Small intestine (tissue), 7 donors: Measurements from ENCODE around the gene PRKAA1. TPM values are rescaled to one million over a fixed set of nuclear protein-coding genes. Genes with fewer than 3 reads are reported as not detected.
A peak's percentile ranks its signal among the peaks of the same experiment; 100 is the strongest.
"Not testable (repeated sequence)": the region's sequence is repeated elsewhere in the genome, so short reads cannot be mapped to it uniquely, and the experiment has no call there.

ENCODE experiments used
- DNase-seq, 2 donors: peaks; one replicate each; pipeline versions ENCODE4 v3.0.0 to v3.0.0-alpha.2; 2013
- FAIRE-seq: peaks from 2 replicates; lab custom pipeline; 2012; peaks lifted over from hg19 to GRCh38; lab: Jason Lieb, UNC
- H3K27ac ChIP-seq, 3 donors: one replicate each; pipeline ENCODE4 v1.5.1; 2013; ENCODE audit warnings: low read length in 2 of 3, mild to moderate bottlenecking in 2 of 3, control low read depth in 1 of 3, inconsistent platforms in 1 of 3, low read depth in 1 of 3, moderate library complexity in 1 of 3
- H3K27me3 ChIP-seq, 3 donors: one replicate each; pipeline ENCODE4 v1.6.1; 2013; ENCODE audit warnings: low read length in 3 of 3, inconsistent platforms in 1 of 3; ENCODE audit not compliant: control insufficient read depth in 3 of 3, insufficient read depth in 3 of 3
- H3K36me3 ChIP-seq, 3 donors: one replicate each; pipeline ENCODE4 v1.6.1; 2013; ENCODE audit warnings: low read length in 3 of 3, inconsistent platforms in 1 of 3, low read depth in 1 of 3, mild to moderate bottlenecking in 1 of 3, moderate library complexity in 1 of 3; ENCODE audit not compliant: control insufficient read depth in 3 of 3, insufficient read depth in 2 of 3
- H3K4me1 ChIP-seq, 3 donors: one replicate each; pipeline ENCODE4 v1.6.1; 2013; ENCODE audit warnings: low read length in 2 of 3, inconsistent platforms in 1 of 3, low read depth in 1 of 3, mild to moderate bottlenecking in 1 of 3, moderate library complexity in 1 of 3; ENCODE audit not compliant: control insufficient read depth in 3 of 3, insufficient read depth in 2 of 3
- H3K4me3 ChIP-seq, 3 donors: one replicate each; pipeline ENCODE4 v1.5.1; 2013; ENCODE audit warnings: low read length in 3 of 3, control low read depth in 1 of 3, inconsistent platforms in 1 of 3, low read depth in 1 of 3, mild to moderate bottlenecking in 1 of 3, moderate library complexity in 1 of 3
- H3K9me3 ChIP-seq, 2 donors: one replicate each; pipeline ENCODE4 v1.6.1; 2013; ENCODE audit warnings: low read depth in 1 of 2, low read length in 1 of 2; ENCODE audit not compliant: control insufficient read depth in 2 of 2, insufficient read depth in 1 of 2
- WGBS, 3 donors: extraction: QIAGEN DNeasy Blood & Tissue Kit; methylation state at CpG; one replicate each; pipeline ENCODE4 v1.1.7; 2013; 5-methylcytosine and 5-hydroxymethylcytosine counted together
- polyA plus RNA-seq, 4 donors: library from polyadenylated mRNA; stranded (reverse) in 3 of 4; unstranded in 1 of 4; fragments of 200-250 nt in 3 of 4; fragments of 120-200 nt in 1 of 4; gene quantifications; one replicate each; pipeline versions ENCODE4 v1.2.1 to v1.2.3, GENCODE V29; 2013
- donor health status: healthy with polysubstance abuse.
- donor health status: control.
- donor health status: control.
- donor health status: Bipolar disorder and iron deficiency.
- donor health status: healthy.

Gene PRKAA1
- polyA plus RNA-seq, 4 donors, result 22.7 to 71.7 (median 30.4) TPM

DNA sequence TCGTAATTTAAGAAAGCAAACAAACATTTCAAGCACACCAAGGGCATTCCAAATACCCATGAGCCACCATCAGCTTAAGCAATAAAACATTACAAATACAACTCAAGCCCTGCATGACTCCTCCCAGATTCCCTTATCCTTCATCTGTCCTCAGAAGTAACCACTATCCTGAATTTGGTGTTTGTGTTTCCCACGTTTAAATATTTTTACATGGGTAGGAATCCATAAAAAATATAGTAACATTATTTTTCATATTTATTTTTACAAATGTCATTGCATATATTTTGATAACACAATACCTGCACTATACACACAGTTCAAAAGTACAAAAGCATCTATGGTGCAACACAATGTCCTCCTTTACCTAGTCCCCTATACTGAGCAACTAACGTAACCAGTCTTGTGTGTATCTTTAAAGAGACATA, 6.4 kb downstream of the PRKAA1 start:
- H3K4me3 ChIP-seq, result no peak overlapping the region
- FAIRE-seq, result no peak
- H3K36me3 ChIP-seq, result peaks cover 0 to 10% (median 0%) of the 10 kb centered on the region in 3 donors
- H3K27me3 ChIP-seq, result no peaks in the 10 kb centered on the region
- peak; percentile 68 to 71 for DNase-seq
- WGBS, 3 donors, result 13 to 54% (median 30%) methylated on average over 3 of the region's 3 CpGs
- peaks cover 3 to 10% (median 9%) of the 10 kb centered on the region in 3 donors for H3K4me1 ChIP-seq
- H3K27ac ChIP-seq, result peak overlapping the region in 1 of 3 donors; percentile 24
- H3K9me3 ChIP-seq, result peaks cover 0 to 3% of the 10 kb centered on the region in 2 donors

DNA sequence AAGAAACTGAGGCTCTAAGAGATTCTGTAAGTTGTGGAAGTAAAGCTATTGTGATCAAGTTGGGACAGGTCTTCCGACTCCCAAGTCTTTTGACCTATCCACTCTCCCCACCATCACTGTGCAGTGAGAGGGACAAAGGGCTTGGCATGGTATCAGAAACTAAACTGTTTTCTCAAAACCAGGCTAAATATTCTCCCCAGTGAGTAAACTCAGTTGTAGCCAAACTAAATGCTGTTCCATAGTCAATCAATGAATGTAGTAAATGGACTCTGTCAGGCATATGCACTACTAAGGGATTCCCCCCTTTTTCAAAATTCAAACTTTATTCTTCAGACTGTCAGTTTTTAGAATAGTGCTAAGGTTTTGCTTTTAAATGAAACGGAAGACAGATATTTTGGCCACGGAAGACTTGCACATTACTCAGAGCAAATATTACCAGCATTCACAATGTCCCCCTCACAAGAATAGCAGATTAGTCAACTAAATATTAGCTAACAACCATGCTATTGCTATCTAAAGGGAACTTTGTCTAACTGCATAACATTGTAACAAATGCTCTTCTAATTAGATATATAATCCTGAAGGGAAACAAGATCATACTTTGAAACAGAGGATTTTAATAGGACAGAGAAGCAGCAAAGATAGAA, 7.1 kb downstream of the PRKAA1 start:
- WGBS, 3 donors, result 43 to 58% (median 50%) methylated on average over 3 of the region's 3 CpGs
- no peaks in the 10 kb centered on the region for H3K27me3 ChIP-seq
- no peak for DNase-seq
- H3K36me3 ChIP-seq, result peaks cover 0 to 10% (median 0%) of the 10 kb centered on the region in 3 donors
- H3K9me3 ChIP-seq, result peaks cover 0 to 7% of the 10 kb centered on the region in 2 donors
- H3K4me3 ChIP-seq, result no peak overlapping the region
- H3K27ac ChIP-seq, result peak overlapping the region in 1 of 3 donors; percentile 24
- H3K4me1 ChIP-seq, result peaks cover 3 to 7% (median 5%) of the 10 kb centered on the region in 3 donors
- FAIRE-seq, result no peak

DNA sequence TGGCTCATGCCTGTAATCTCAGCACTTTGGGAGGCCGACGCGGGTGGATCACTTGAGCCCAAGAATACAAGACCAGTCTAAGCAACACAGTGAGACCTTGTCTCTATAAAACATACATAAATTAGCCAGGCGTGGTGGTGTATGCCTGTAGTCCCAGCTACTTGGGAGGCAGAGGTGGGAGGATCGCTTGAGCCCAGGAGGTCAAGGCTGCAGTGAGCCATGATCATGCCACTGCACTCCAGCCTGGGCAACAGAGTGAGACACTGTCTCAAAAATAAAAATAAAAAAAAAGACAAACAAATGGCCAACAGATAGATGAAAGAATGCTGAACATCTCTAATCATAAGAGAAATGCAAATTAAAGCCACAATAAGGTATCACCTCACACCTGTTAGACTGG, 9.2 kb downstream of the PRKAA1 start:
- not testable (repeated sequence) for H3K27ac ChIP-seq, H3K4me3 ChIP-seq, FAIRE-seq, H3K36me3 ChIP-seq, H3K9me3 ChIP-seq, H3K27me3 ChIP-seq, DNase-seq
- H3K4me1 ChIP-seq, result peaks cover 2 to 12% (median 5%) of the 10 kb centered on the region in 3 donors
- 95 to 97% (median 97%) methylated on average over 5 of the region's 5 CpGs for WGBS, 3 donors

DNA sequence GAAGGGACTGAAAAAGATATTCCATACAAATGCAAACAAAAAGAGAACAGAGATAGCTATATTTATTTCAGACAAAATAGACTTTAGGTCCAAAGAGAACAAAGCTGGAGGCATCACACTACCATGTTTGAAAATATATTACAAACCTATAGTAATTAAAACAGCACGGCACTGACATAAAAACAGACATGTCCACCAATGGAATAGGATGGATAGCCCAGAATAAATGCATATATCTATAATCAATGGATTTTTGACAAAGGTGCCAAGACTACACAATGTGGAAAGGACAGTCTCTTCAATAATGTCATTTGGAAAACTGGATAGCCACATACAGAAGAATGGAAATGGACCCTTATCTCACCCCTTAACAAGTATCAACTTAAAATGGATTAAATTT, 10.2 kb downstream of the PRKAA1 start:
- WGBS, 3 donors, result 91 to 100% (median 100%) methylated on average over 1 of the region's 1 CpG
- no peak overlapping the region for H3K4me3 ChIP-seq
- H3K36me3 ChIP-seq, result peaks cover 0 to 7% (median 0%) of the 10 kb centered on the region in 3 donors
- peaks cover 0 to 7% of the 10 kb centered on the region in 2 donors for H3K9me3 ChIP-seq
- H3K4me1 ChIP-seq, result peaks cover 2 to 15% (median 5%) of the 10 kb centered on the region in 3 donors
- no peak overlapping the region for H3K27ac ChIP-seq
- DNase-seq (no peak), FAIRE-seq (no peak)
- H3K27me3 ChIP-seq, result no peaks in the 10 kb centered on the region

DNA sequence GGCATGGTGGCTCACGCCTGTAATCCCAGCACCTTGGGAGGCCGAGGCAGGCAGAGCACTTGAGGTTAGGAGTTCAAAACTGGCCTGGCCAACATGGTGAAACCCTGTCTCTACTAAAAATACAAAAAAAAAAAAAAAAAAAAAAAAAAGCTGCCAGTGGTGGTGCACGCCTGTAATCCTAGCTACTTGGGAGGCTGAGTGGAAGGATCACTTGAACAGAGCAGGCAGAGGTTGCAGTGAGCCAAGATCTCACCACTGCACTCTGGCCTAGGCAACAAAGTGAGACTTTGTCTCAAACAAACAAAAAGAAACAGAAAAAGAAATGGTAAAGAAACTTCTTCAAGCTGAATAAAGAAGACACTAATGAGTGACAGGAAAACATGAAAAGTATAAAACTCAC, 11.5 kb downstream of the PRKAA1 start:
- H3K4me1 ChIP-seq, result peaks cover 2 to 18% (median 8%) of the 10 kb centered on the region in 3 donors
- WGBS, 3 donors, result 98 to 100% (median 100%) methylated on average over 3 of the region's 3 CpGs

DNA sequence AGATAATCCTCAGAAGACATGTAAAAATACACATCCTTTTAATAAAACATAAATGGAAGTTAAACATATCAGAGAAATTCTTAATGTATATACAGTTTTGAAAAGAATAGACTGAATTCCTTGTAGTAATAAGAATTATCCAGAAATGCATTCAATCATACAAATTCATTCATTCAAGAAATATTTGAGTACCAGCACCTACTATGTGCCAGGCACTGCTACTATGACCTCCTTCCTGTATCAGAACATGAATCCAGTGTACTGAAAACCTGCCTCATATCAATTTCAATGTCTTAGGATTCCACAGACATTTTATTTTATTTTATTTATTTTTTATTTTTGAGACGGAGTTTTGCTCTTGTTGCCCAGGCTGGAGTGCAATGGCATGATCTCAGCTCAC, 13.3 kb downstream of the PRKAA1 start:
- 52 to 64% (median 53%) methylated on average over 1 of the region's 1 CpG for WGBS, 3 donors
- Histone ChIP-seq H3K9me3 (peaks cover 0 to 7% of the 10 kb centered on the region in 2 donors), H3K4me1 (peaks cover 1 to 14% (median 6%) of the 10 kb centered on the region in 3 donors), H3K27ac (peak overlapping the region in 2 of 3 donors; percentile 32 to 86), H3K4me3 (no peak overlapping the region), H3K27me3 (no peaks in the 10 kb centered on the region), H3K36me3 (peaks cover 0 to 8% (median 0%) of the 10 kb centered on the region in 3 donors)
- DNase-seq (no peak), FAIRE-seq (no peak)

More for the DNA sequence above, 11.5 kb downstream of the PRKAA1 start:
- not testable (repeated sequence) for H3K27ac ChIP-seq, H3K36me3 ChIP-seq, H3K27me3 ChIP-seq, H3K4me3 ChIP-seq, DNase-seq, H3K9me3 ChIP-seq, FAIRE-seq

DNA sequence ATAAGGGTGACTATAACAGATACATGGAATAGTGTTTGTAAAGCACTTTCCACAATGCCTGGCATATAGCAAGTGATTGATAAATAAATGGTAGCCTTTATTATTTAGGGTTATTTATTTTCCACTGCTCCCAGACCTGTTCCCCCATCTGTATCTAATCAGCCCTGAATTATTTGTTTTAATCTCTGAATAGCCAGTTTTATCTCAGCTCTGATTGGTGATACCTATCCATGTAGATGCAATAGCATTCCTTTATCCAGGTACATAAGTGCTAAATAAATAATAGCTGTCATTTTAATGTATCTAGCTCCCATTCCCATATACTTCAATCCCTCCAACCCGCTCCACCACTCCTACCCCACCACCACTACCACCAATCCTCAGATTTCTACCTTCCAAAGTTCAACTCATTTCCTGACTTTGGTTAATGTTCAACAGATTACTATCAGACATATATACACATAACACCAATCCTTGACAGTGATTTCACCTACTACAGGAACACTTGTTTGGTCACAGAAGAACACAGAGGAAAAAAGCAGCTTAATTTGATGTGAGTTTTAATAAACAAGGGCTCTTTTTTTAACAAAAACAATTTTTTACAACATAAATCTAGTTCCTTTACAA, 14.0 kb downstream of the PRKAA1 start:
- peaks cover 0 to 7% (median 0%) of the 10 kb centered on the region in 3 donors for H3K36me3 ChIP-seq
- 15 to 72% (median 40%) methylated on average over 1 of the region's 1 CpG for WGBS, 3 donors
- peaks cover 0 to 7% of the 10 kb centered on the region in 2 donors for H3K9me3 ChIP-seq
- H3K4me1 ChIP-seq, result peaks cover 0 to 14% (median 6%) of the 10 kb centered on the region in 3 donors
- DNase-seq (peak; percentile 86 to 92), FAIRE-seq (peak; percentile 33)
- H3K27ac ChIP-seq, result peak overlapping the region in 1 of 3 donors; percentile 86
- no peak overlapping the region for H3K4me3 ChIP-seq
- no peaks in the 10 kb centered on the region for H3K27me3 ChIP-seq

DNA sequence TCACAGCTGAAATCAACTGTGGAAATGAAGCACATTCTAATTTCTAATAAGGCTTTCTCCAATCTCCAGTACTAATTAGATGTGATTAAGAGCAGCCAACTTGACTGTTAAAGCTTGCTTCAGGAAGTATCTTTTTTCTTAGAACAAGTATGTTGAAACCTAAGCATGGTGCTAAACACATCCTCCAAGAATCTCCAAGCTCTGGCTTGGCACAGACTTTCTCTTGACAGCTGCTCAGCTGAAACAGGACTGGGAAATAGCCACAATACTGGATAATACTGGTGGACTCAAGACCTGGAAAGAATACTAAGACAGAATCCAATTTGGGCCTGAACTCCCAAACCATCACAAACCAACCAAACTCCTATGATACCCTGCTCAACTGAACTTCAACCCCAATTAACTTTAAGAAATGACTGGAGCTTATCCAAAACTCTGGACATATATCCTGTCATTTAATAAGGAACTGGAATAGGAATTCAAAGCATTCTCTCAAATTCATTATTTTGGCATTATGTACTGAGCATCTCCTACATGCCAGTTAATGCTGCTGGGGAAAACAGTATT, 16.2 kb downstream of the PRKAA1 start:
- Histone ChIP-seq H3K9me3 (peaks cover 0 to 4% of the 10 kb centered on the region in 2 donors), H3K36me3 (peaks cover 0 to 11% (median 0%) of the 10 kb centered on the region in 3 donors), H3K27me3 (no peaks in the 10 kb centered on the region), H3K4me3 (no peak overlapping the region), H3K4me1 (peaks cover 0 to 14% (median 6%) of the 10 kb centered on the region in 3 donors), H3K27ac (no peak overlapping the region)
- FAIRE-seq (no peak), DNase-seq (no peak)
